Measurements from ENCODE around the gene ST3GAL5. TPM values are rescaled to one million over a fixed set of nuclear protein-coding genes. Genes with fewer than 3 reads are reported as not detected.

Gene ST3GAL5
- total RNA-seq, 1 experiment from 2014 or later, result 25.3 TPM

GRCh38 chr2:85854897-85855296 is 33.9 kb downstream of the ST3GAL5 start:
- peaks cover 7% of the 10 kb centered on the region for H3K4me1 ChIP-seq (ENCODE audit: insufficient read depth, low read length, poor library complexity, severe bottlenecking)
- no peak for DNase-seq (ENCODE audit: low spot score)
- no peak overlapping the region for H3K4me3 ChIP-seq (ENCODE audit: low read depth, low read length, poor library complexity, severe bottlenecking)
- intact Hi-C loops (cut with micrococcal nuclease; ENCODE audit: unreplicated experiment), result no loop called here
- POLR2A ChIA-PET (ENCODE audit: low non-redundant PET), result no interaction called here
- H3K36me3 ChIP-seq (ENCODE audit: insufficient read depth, low read length, poor library complexity, severe bottlenecking), result no peaks in the 10 kb centered on the region
- BruUV-seq (replicated peaks), result no TSS peak
- CTCF ChIA-PET, result no interaction called here
- H3K27ac ChIP-seq (ENCODE audit: low read depth, low read length, poor library complexity, severe bottlenecking), result no peak overlapping the region
- H3K9me3 ChIP-seq (ENCODE audit: low read depth, low read length, poor library complexity, severe bottlenecking), result no peaks in the 10 kb centered on the region
- TF ChIP-seq EZH2 (IDR thresholded peaks at IDR 0.05; ENCODE audit: borderline replicate concordance, low read depth, low read length, poor library complexity, severe bottlenecking) (no peak), CTCF (conservative IDR thresholded peaks at IDR 0.05; ENCODE audit: low read depth, low read length) (no peak)
- no peaks in the 10 kb centered on the region for H3K27me3 ChIP-seq (replicated peaks; ENCODE audit: insufficient read depth, low read depth, low read length, poor library complexity)

GRCh38 chr2:85854166-85854509 is 34.7 kb downstream of the ST3GAL5 start:
- TF ChIP-seq CTCF (conservative IDR thresholded peaks at IDR 0.05; ENCODE audit: low read depth, low read length), result no peak
- no peak for TF ChIP-seq EZH2 (IDR thresholded peaks at IDR 0.05; ENCODE audit: borderline replicate concordance, low read depth, low read length, poor library complexity, severe bottlenecking)
- H3K4me3 ChIP-seq (ENCODE audit: low read depth, low read length, poor library complexity, severe bottlenecking), result no peak overlapping the region
- H3K27me3 ChIP-seq (replicated peaks; ENCODE audit: insufficient read depth, low read depth, low read length, poor library complexity), result no peaks in the 10 kb centered on the region
- BruUV-seq (replicated peaks), result no TSS peak
- POLR2A ChIA-PET (ENCODE audit: low non-redundant PET), result no interaction called here
- no peaks in the 10 kb centered on the region for H3K36me3 ChIP-seq (ENCODE audit: insufficient read depth, low read length, poor library complexity, severe bottlenecking)
- CTCF ChIA-PET, result no interaction called here
- H3K9me3 ChIP-seq (ENCODE audit: low read depth, low read length, poor library complexity, severe bottlenecking), result no peaks in the 10 kb centered on the region
- no peak for DNase-seq (ENCODE audit: low spot score)
- no peak overlapping the region for H3K27ac ChIP-seq (ENCODE audit: low read depth, low read length, poor library complexity, severe bottlenecking)
- intact Hi-C loops (cut with micrococcal nuclease; ENCODE audit: unreplicated experiment), result no loop called here
- peaks cover 7% of the 10 kb centered on the region for H3K4me1 ChIP-seq (ENCODE audit: insufficient read depth, low read length, poor library complexity, severe bottlenecking)

GRCh38 chr2:85853499-85854165 is 35.2 kb downstream of the ST3GAL5 start:
- Histone ChIP-seq H3K9me3 (ENCODE audit: low read depth, low read length, poor library complexity, severe bottlenecking) (no peaks in the 10 kb centered on the region), H3K27ac (ENCODE audit: low read depth, low read length, poor library complexity, severe bottlenecking) (no peak overlapping the region), H3K27me3 (replicated peaks; ENCODE audit: insufficient read depth, low read depth, low read length, poor library complexity) (no peaks in the 10 kb centered on the region), H3K4me3 (ENCODE audit: low read depth, low read length, poor library complexity, severe bottlenecking) (no peak overlapping the region), H3K36me3 (ENCODE audit: insufficient read depth, low read length, poor library complexity, severe bottlenecking) (no peaks in the 10 kb centered on the region), H3K4me1 (ENCODE audit: insufficient read depth, low read length, poor library complexity, severe bottlenecking) (peaks cover 7% of the 10 kb centered on the region)
- intact Hi-C loops (cut with micrococcal nuclease; ENCODE audit: unreplicated experiment), result no loop called here
- BruUV-seq (replicated peaks), result no TSS peak
- CTCF ChIA-PET, result no interaction called here
- POLR2A ChIA-PET (ENCODE audit: low non-redundant PET), result no interaction called here
- TF ChIP-seq EZH2 (IDR thresholded peaks at IDR 0.05; ENCODE audit: borderline replicate concordance, low read depth, low read length, poor library complexity, severe bottlenecking) (no peak), CTCF (conservative IDR thresholded peaks at IDR 0.05; ENCODE audit: low read depth, low read length) (no peak)
- DNase-seq (ENCODE audit: low spot score), result no peak

Data from A673 (cell line).